HG02588 (cell line): ENCODE results near the gene CTRB2.
"Not testable (repeated sequence)": the region's sequence is repeated elsewhere in the genome, so short reads cannot be mapped to it uniquely, and the experiment has no call there.

ENCODE experiments used
- ATAC-seq: cut with Tn5 transposase; IDR thresholded peaks from one replicate; pipeline ENCODE4 v1.9.1; 2021; ENCODE audit warnings: mild to moderate bottlenecking, moderate library complexity; ENCODE audit not compliant: unreplicated experiment

CTRB2 gene

DNA sequence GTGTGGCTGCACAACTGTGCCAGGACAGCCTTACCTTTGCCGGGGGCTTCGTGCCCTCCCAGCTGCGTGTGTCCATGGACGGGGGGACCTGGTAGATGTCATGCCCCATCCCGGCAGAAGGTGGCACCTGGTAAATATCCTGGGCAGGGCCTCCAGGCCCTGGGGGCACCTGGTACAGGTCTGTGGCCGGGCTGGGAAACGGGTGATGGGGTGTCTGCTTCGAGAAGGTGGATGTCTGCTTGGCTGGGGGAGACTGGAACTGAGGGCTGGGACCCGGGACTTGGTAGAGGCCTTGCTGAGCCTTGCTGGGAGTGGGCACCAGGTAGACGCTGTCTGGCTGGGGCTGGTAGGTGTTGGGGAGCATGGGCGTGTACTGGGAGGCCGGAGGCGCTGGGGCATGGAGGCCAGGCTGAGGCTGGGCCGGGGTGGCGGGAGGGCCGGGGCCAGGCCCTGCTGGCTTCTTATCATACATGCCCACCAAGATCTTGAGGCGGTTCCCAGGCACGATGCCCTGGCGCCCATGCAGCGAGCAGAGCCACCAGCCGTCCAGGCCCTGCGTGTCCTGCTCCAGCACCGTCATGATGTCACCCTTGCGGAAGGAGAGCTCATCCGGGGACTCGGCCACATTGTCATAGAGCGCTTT, 35.6 kb upstream of the CTRB2 start:
- ATAC-seq, result not testable (repeated sequence)

- ATAC-seq, result no peak
These were observed 35.0 kb upstream of the CTRB2 start for GRCh38 chr16:75241955-75242354.

GRCh38 chr16:75241412-75241811, 34.5 kb upstream of the CTRB2 start:
- ATAC-seq, result no peak

DNA sequence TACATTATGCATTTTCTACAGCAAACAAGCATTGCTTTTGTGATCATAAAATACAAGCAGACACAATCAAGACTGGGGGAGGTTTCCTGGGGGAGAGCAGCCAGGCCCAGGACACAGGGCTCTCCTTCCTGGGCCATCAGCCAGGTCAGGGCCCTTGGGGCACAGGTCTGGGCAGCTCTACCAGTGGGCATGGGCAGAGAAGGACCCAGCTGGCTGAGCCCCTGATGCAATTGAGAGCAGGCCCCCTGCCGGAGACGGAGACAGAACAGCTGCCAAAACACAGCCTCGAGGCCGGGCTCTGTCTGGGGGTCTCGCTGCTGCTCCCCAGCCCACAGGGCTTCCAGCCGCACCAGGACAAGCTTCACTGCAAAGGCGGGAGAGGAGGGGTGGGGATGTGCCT, 33.7 kb upstream of the CTRB2 start:
- not testable (repeated sequence) for ATAC-seq

DNA sequence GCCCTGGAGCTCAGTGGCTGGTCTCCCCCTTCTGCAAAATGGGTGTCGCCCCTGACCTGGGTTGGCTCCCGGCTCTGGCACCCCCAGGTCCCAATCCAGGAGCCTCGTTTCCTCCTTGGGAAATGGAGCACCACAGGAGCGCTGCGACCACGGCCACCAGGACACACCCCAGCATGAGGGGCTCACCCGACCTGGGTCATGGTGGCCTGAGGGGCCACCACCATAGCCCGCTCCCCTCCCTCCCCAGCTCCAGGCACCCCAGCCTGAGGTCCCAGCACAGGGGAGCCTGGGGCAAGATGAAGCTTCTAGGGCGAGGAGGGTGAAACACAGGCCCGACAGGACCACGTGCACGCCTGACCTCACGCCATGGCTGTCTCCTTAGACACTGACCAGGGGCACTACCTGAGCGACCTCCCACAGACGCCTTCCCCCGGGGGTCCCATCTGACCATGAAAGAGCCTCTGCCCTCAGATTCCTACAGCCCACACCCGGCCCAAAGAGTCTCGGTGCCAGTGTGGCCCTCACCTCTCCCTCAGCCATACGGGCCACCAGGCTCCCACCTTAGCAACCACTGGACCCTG, 32.7 kb upstream of the CTRB2 start:
- ATAC-seq, result no peak

- ATAC-seq, result no peak
These were observed 32.0 kb upstream of the CTRB2 start for GRCh38 chr16:75238853-75239541.

GRCh38 chr16:75238132-75238852, 31.3 kb upstream of the CTRB2 start:
- ATAC-seq, result no peak

DNA sequence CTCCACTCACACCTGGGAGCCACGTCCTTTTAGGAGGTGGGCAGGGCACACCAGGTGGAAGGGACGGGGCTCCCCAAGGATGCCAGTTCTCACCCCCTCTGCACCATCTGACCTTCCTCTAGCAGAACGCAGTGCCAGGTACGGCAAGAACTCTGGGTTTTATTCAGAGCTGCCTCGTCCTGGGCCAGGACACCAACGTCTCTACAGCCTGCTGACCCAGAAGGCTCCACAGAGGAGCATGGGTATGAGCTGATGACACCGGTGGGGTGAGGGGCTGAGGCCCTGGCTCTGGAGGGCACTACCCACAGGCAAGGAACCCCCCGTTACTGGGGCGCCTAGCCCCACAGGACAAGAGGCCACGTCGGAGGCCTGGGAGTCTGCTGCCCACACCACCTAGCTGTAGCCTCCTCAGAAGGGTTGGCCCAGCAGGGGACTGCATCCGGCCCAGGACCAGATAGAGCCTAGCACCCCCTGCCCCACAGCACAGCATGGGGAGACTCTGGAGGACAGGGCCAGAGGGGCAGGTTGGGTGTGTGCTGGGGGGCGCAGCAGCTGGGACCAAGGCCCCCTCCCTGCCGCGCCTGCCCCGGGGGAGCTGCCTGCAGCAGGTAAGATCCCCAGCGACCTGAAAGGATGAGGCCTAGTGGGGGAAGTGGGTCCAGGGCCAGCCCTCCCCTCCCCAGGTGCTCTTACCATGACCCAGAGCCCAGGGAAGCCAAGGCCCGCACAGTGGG, 30.6 kb upstream of the CTRB2 start:
- no peak for ATAC-seq

- no peak for ATAC-seq
These were observed 29.9 kb upstream of the CTRB2 start for GRCh38 chr16:75236736-75237397.

DNA sequence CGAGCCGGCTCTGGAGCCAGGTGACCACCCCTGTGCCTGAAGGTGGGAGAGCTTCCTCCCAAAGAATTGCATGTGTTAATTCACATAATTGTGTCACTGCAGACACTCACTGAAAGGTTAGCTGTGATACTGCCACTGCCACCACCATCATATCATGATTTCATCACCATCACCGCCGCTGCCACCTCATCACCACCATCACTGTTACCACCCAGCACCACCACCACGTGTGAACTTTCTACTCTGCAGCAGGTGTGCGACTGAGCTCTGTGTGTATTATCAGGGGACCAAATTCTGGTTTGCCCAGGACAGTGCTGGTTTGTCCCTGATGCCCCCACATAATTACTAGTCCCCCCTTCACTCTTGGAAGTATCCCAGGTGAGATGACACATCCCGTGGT, 29.3 kb upstream of the CTRB2 start:
- ATAC-seq, result no peak

GRCh38 chr16:75235721-75236193, 28.8 kb upstream of the CTRB2 start:
- no peak for ATAC-seq

GRCh38 chr16:75234856-75235696, 28.1 kb upstream of the CTRB2 start:
- ATAC-seq, result no peak

GRCh38 chr16:75233611-75233938, 26.6 kb upstream of the CTRB2 start:
- no peak for ATAC-seq

GRCh38 chr16:75231570-75231969, 24.6 kb upstream of the CTRB2 start:
- ATAC-seq, result no peak

GRCh38 chr16:75230471-75231110, 23.6 kb upstream of the CTRB2 start:
- no peak for ATAC-seq

GRCh38 chr16:75229172-75230031, 22.4 kb upstream of the CTRB2 start:
- no peak for ATAC-seq

- no peak for ATAC-seq
These were observed 21.4 kb upstream of the CTRB2 start for GRCh38 chr16:75228143-75228976.
